VCaP (cell line): ENCODE data around the gene DUSP1.
"Not testable (repeated sequence)": the region's sequence is repeated elsewhere in the genome, so short reads cannot be mapped to it uniquely, and the experiment has no call there.

ENCODE experiments used
- H3K27ac ChIP-seq: fragments of 450-650 bp; 2 replicates; pipeline ENCODE4 v1.5.1; 2017
- CTCF ChIP-seq: fragments of 450-650 bp; conservative IDR thresholded peaks from 2 replicates; pipeline ENCODE4 v1.5.1; 2017; ENCODE audit warnings: mild to moderate bottlenecking, moderate library complexity

The DUSP1 gene

GRCh38 chr5:172770675-172771438, at the start of gene DUSP1:
DUSP1 (minus strand) TSS chr5:172771195; CDS start chr5:172770952, 243 bp downstream.
- peak; percentile 67 for TF ChIP-seq CTCF

GRCh38 chr5:172820046-172820767, 49.2 kb upstream of the DUSP1 start:
- H3K27ac ChIP-seq = no peak overlapping the region
- no peak for TF ChIP-seq CTCF

More at GRCh38 chr5:172770675-172771438, at the start of gene DUSP1:
- peak within 1 kb of the TSS; percentile 88 for H3K27ac ChIP-seq

- no peak overlapping the region for H3K27ac ChIP-seq
- no peak for TF ChIP-seq CTCF
Measured at GRCh38 chr5:172819569-172819968, 48.6 kb upstream of the DUSP1 start.

DNA sequence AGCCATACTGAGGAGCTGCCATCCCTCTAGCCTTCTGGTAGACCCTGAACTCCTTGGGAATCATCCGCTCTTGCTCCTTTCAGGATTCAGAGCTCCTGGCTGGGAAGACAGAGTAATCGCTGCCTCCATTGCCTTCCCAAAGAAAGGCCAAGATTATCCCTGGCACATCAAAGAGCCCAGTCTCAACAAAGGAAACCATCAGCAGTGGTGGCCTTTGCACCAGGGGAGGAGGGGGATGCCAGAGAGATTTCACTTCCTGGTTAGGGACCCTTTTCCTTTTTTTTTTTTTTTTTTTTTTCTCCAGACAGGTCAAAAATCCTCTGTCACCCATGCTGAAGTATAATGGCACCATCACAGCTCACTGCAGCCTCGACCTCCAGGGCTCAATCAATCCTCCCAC, 47.1 kb upstream of the DUSP1 start:
- no peak for TF ChIP-seq CTCF
- H3K27ac ChIP-seq = no peak overlapping the region

DNA sequence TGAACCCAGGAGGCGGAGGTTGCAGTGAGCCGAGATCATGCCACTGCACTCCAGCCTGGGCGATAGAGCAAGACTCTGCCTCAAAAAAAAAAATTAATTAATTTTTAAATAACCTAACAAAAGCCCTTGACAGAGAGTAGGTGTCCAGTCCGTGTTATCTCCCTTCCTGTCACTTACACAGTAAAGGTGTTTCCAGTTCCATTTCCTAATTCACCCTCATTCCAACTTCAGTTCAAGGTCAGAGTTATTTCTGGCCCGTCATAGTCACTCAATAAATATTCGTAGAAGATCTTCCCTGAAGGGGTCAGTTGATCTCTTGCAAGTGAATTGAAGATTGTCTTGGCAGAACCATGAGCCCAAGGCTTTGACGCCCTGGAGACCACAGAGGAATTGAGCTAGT, 46.7 kb upstream of the DUSP1 start:
- no peak overlapping the region for H3K27ac ChIP-seq
- no peak for TF ChIP-seq CTCF

GRCh38 chr5:172816925-172817562, 46.0 kb upstream of the DUSP1 start:
- no peak overlapping the region for H3K27ac ChIP-seq
- TF ChIP-seq CTCF = no peak

GRCh38 chr5:172815631-172816030, 44.6 kb upstream of the DUSP1 start:
- TF ChIP-seq CTCF = no peak
- no peak overlapping the region for H3K27ac ChIP-seq

- not testable (repeated sequence) for H3K27ac ChIP-seq
Measured at GRCh38 chr5:172810996-172811395, 40.0 kb upstream of the DUSP1 start.
